Suppressor macrophage treated with lipopolysaccharide for 1 hour (primary cell): ENCODE measurements around the gene ESR1.
"Not testable (repeated sequence)": the region's sequence is repeated elsewhere in the genome, so short reads cannot be mapped to it uniquely, and the experiment has no call there.

Source experiments
- DNase-seq, 3 donors: peaks; one replicate each; pipeline ENCODE4 v3.0.0-alpha.2; 2020 to 2022

Gene ESR1

DNA sequence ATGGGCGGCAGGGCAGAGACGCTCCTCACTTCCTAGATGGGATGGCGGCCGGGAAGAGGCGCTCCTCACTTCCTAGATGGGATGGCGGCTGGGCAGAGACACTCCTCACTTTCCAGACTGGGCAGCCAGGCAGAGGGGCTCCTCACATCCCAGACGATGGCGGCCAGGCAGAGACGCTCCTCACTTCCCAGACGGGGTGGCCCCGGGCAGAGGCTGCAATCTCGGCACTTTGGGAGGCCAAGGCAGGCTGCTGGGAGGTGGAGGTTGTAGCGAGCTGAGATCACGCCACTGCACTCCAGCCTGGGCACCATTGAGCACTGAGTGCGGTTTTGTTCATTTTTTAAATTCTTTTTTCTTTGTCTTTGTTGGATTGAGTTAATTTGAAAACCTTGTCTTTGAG, 92.3 kb downstream of the ESR1 start:
- not testable (repeated sequence) for DNase-seq

DNA sequence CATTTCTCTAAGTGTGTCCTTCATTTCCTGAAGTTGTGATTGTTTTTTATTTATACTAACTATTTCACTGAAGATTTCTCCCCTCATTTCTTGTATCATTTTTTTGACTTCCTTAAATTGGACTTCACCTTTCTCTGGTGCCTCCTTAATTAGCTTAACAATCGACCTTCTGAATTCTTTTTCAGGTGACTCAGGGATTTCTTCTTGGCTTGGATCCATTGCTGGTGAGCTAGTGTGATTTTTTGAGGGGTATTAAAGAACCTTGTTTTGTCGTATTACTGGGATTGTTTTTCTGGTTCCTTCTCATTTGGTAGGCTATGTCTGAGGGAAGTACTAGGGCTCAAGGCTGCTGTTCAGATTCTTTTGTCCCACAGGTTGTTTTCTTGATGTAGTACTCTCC, 92.8 kb downstream of the ESR1 start:
- DNase-seq, result no peak

DNA sequence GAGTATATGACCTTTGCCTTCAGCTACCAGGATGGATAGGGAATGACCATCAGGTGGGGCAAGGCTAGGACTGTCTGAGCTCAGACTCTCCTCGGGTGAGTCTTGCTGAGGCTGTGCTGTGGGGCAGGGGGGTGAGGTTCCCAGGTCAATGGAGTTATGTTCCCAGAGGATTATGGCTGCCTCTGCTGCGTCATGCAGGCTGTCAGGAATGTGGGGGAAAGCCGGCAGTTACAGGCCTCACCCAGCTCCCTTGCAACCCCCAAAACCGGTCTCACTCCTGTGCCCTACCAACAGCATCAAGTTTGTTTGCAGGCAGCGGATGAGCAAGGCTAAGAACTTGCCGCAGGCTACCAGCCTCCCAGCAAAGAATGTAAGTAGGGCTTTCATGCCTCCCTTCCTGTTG, 93.5 kb downstream of the ESR1 start:
- DNase-seq, result no peak

DNA sequence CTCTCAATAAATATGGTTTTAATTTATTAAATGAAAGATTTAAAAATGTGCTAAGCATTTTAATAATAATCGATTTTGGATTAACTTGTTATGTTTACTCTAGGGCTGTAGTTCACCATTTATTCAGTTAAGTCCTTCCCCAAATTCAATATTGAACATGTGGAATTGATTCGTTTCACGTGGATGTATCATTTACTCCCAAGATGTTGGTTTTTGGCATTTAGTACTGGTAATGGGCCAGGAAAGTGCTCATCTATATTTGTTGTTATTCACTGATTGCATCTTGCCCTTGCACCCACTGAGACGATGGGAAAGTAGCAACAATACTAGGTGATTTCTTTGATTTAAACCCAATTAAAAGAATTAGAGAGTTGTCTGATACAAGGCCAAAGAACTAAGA, 97.1 kb downstream of the ESR1 start:
- DNase-seq, result no peak

DNA sequence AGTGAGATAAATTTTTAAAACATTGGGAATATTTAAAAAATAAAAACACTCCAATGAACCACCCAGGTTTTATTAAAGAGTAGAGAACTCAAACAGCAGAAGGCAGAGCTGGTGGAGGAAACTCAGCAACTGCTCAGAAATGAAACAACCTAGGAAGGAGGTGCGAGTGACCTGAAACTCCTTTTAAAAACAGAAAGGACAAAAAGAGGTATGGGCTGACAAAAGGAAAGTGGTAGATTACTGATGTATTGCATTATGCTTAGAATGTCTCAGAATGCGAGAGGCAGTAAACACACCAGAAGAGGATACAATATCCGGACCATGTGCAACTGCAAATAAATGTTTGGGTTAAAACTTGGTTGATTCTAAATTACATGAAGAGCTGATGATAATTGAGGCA, 97.6 kb downstream of the ESR1 start:
- no peak for DNase-seq

DNA sequence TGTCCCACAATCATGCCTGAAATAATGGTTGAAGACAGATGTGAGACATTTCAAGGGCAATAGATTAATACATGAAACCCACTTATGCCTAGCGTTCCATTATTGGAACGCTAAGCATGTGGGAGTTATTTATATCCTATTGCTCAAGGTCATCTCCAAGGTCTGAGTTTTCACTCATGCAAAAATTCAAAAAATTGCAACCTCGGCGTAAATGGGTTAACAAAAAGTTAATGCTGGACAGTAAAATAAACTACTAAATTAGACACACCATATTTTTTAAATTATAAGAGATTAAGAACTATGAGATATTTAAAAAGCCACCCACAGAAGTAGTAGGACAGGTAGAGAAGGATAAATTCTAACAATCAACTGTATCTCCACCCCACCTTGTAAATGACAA, 98.4 kb downstream of the ESR1 start:
- no peak for DNase-seq

DNA sequence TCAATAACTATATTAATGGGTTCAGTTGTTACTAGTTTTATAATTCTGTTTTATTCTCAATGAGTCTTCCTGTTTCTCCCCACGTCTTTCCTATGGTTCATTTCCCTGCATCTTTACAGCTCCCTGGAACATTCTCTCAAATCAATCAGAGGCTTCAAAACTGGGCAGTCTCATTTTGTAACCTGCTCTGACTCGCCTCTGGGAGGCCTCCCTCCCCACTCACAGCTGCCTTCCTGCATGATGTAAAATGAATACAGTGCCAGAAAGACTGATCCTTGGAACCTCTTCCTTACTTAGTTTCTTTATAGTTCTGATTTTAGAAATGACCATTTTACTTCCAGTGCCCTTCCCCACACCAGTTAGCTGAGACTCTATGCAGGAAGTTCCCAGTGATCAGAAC, 103.9 kb downstream of the ESR1 start:
- DNase-seq, result peak in 1 of 3 donors; percentile 1

DNA sequence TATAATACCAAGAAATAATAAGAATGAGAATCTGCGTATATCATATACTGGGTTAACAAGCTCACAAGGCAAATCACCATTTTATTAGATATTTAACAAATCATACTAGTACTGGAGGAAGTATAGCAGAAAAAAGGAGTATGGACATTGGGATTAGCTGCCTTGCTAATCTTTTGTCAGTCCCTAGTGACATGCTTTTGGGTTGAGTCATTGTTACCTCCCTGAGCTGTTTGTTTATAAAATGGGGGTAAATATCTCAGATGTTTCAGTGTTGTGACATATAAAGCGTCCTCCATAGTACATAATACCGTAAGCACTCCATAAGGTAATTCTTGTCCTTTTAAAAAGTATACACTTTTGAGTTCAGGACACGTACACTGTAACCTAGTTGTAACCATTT, 107.0 kb downstream of the ESR1 start:
- no peak for DNase-seq

DNA sequence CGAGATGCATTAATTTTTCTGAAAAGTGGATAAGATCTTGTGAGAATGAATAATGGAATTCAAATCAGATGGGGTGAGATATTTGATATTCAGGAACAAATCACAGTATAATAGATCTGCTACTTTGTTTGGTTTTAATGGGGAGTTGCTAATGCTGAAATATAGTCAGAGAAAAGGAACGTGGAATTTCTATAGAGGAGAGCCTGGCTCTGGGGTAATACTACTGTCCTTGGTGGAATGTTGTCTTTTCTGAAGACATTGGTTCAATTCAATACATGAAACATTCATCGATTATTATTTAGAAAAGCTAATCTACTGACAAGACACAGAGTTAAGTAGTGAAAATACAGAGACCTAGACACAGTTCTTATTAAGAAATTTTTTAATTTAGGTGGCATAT, 108.6 kb downstream of the ESR1 start:
- DNase-seq, result no peak

DNA sequence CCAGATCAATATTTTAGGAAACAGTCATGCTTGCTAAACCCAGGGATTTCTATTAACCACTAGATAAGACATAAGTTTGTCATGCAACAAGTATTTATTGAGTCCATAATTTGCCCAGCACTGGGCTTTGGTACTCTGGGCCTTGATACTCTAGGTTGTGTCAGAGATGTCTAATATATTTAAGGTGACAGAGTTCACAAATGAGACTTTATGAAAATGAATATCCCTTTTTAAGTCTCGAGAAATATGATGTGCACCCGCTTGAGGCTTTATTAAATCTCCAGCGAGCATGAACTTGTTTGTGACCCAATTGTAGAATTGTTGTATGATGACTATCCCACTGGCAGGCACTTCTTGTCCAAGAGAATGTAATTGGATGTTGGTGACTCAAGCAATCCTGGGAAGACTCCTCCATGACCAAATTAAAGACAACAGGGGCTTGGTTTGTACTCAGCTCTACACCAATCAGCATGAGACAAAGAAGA, 109.2 kb downstream of the ESR1 start:
- no peak for DNase-seq

DNA sequence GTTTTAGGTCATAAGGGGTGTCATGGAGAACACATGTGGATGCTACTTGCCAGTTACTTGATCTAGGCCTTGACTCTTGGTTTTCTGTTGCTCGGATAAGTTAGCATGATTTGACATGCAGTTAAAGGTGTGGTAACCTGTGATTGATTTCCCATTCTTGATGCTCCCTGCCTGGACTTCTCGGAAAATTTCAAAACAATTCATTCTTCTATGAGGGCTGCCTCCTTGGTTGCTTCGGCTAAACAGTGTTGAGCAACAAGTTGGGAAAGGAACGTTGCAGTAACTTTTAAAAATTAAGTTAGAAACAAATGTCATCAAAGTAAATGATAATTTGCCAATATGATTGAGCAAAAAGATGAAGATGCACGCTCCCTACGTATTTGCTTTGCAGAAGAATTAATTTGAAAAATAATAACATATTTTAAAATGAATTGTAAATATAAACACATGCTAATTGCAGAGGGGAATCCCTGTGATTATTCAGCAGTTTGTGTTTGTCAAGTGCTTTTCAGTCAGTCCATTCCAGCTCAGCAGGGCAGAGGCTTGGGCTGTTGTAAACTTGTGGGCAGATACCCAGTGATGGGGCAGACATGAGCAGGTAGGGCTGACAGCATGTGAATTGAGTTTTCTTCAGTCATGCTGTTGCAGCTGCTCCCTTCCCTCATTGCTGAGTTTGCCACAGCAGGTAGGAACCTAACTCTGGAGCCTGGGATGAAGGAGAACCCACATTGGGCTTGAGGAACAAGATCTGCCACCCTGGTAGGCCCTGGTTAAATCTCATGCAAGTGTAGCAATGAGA, 110.2 kb downstream of the ESR1 start:
- no peak for DNase-seq

DNA sequence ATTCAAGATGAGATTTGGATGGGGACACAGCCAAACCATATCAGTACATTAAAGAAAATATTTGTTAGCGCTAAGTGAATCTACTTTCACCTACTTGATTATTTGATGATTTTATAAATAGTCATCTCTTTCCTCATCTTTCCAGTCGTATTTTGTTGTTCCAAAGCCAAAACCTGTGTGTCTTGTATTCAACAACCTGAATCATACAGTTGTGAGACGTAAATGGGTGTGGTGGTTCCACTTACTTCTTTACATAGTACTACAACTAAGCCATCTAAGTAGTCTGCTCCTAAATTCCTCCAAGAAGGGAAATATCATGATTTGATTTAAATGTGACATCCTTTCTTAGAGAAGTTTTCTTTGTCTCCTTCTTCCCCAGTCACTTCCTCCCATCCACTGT, 132.8 kb downstream of the ESR1 start:
- no peak for DNase-seq

DNA sequence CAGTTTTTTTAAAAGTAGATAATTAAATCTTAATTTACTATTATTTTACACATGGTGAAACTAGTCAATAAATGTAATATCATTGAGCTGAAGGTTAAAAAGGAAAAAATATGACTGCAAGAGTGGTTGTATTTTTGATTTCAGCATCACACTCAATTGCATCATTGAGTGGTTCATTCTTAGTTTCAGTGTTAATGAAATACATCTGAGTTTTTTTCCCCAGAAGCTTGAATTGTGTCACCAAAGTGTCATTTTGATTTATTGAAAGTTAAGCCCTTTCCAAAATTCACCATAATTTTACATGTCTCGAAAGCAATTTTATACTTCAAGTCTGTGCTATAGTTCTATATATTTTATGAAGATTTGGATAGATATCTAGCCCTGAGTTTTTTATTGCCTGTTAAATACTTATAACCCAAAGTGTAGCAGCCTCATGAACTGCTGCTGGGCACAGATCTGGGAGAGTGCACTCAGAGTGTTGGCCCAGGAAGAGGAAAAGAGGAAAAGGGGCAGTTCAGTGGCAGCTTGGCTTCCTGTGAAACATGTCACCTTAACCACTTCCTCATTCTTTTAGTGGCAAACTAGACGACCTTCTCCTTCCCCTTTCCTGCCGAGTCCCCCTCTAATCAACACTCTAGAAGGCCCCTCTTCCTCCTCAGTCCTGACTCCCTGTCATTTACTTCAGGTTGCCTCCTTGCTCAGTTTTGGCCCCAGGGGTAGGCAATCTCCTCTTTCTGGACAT, 140.7 kb downstream of the ESR1 start:
- DNase-seq, result peak; percentile 38 to 50 (median 41)

DNA sequence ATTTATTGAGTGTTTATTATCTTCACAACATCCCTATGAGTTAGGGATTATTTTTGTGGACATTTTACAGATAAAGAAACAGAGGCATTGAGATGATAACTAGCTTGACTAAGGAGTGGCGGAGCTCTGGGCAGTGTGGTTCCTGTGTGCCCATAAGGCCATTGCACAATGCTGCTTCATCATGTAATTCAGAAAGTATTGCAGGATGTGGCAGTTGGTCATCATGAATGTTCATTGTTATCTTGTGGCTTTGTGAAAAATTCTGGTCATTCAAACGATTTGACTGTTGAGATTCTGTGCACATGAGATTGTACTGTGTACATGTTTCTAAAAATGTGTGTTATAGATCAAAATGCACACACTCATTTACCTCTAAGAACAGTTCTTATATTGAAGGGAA, 150.8 kb downstream of the ESR1 start:
- DNase-seq, result peak; percentile 33 to 63 (median 39)

DNA sequence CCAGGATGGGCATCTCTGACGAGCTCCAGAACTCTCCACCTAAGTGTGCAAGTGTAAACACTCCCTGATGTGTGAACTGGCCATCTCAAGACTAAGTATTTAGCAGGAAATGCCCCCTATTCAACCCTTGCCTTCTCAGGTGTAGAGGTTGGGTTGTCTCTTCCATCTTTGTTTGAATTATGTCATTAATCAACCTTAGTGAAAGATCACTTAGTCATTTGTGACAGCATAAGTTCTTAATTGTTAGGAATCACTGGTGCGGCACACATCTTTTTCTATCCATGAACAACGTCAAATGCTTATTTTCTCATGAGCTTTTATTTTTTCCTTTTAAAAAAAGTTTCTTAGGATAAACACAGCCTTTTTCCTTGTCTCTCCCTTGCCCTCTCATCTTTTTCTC, 151.6 kb downstream of the ESR1 start:
- no peak for DNase-seq

DNA sequence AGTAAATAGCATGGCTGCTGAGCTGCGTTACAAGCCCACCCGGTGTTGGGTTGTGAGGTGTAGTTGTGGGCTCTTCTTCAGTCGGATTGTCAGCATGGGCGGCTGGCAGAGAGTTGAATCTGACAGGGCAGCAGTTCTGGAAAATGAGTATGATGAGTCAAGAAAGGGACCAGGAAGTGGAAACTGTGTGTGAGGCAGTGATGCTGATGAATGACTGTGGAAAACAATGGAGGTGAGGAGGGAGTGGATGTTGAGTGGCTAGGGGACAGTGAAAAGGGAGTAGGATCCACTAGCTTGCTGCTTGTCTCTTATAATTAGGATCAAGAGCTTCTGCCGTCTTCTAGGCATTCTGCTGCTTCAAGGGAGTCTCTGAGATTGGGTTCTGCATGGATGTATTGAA, 154.3 kb downstream of the ESR1 start:
- peak in 1 of 3 donors; percentile 10 for DNase-seq

DNA sequence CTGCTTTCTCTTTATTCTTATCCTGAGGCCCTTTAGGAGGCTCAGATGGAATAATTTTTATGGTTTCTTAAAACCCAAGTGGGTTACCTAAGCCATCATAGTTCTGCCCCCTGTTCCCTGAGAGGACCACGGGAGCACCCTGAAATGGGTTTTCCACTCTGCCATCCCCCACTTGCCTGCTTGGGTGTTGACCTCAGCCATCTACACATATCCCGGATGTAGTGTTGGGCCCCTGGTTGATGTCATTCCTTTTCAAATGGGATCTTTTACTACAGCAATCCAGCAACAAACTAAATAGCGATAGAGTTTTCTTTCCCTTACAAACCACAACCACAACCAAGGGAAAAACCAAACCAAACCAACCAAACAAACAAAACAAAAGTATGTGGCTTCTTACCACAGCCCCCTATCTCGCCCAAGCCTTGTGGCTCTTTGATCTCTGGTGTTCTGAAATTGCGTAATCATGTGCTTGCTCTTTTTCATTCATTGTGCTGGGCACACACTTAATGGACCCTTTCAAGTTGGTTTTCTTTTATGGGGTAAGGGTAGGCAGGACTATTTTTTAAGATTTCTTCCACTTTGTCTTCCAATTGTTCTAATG, 154.9 kb downstream of the ESR1 start:
- DNase-seq, result no peak

DNA sequence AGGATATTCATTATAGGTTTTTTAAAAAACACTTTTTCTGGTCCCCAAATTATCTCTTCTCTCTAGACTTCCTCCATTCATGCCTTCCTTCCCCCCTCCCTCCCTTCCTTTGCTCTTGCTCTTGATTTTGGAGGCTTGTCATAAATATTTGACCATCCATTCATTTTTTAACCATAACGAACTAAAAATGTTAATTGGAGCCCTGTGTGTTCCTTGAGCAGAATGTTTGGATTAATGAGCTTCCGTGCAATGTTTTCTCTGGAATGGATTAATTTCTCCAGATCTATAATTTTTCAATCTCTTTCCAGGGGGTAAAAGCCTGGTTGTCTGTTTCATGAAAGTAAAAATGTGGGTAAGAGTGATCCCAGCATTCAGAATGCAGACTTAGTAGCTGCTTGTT, 155.5 kb downstream of the ESR1 start:
- no peak for DNase-seq

DNA sequence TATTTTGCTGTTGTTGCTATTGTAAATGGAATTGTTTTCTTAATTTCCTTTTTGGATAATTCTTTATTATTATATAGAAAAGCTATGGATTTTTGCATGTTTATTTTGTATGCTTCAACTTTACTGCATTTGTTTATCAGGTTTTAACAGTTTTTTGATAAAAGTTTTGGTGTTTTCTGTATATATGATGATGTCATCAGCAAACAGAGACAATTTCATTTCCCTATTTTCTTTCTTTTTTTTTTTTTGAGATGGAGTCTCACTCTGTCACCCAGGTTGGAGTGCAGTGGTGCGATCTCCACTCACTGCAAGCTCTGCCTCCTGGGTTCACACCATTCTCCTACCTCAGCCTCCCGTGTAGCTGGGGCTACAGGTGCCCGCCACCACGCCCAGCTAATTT, 156.9 kb downstream of the ESR1 start:
- DNase-seq, result peak in 2 of 3 donors; percentile 7 to 31

DNA sequence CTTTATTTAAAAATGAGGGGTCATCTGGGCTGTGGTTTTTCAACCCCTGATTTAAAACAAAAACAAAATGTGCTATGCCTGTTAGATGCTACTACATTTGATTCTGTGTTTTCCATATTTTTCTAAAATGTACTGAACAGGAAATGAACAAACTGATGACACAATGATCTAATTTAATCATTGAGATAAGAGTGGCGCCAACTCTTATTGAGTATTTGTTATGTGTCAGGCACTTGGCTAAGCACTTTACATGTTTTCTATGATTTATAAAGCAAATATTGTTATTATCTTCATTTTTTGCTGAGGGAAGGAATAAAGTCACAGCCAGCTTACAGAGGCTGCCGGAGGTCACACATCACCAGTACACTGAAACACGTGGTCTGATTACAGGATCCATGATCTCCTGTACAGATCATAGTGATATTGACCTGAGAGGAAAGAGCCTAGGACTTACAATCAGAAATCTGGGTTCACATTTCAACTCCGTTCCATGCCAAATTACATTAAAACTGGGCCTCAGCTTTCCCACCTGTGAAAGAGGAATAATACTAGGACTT, 166.7 kb downstream of the ESR1 start:
- no peak for DNase-seq

DNA sequence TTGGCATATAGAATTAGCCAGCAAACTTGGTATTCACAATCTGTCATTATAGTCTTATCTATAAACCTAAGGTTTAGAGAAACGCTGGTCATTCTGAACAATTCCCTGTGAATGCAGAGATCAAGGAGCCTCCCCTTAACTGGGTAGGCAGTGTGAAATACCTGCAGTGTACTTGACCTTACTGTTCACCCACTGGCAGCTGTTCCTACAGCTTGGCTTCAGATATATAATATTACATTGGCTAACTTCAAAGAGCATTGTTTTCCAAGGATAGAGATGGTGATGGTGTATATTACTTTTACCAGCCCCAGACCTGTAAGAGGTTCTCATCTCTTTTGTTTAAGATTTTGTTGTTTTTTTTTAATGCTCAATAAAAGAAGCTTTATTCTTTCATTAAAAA, 168.3 kb downstream of the ESR1 start:
- no peak for DNase-seq

DNA sequence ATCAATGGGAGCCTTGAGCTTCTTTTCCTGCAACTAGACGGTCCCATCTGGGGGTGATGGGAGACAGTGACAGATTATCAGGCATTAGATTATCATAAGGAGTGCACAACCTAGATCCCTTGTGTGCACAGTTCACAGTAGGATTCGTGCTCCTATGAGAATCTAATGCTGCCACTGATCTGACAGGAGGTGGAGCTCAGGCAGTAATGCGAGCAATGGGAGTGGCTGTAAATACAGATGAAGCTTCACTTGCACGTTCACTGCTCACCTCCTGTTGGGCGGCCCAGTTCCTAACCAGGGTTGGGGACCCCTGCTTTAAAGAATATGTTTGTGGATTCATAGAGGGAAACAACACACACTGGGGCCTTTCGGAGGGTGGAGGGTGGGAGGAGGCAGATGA, 180.7 kb downstream of the ESR1 start:
- not testable (repeated sequence) for DNase-seq

DNA sequence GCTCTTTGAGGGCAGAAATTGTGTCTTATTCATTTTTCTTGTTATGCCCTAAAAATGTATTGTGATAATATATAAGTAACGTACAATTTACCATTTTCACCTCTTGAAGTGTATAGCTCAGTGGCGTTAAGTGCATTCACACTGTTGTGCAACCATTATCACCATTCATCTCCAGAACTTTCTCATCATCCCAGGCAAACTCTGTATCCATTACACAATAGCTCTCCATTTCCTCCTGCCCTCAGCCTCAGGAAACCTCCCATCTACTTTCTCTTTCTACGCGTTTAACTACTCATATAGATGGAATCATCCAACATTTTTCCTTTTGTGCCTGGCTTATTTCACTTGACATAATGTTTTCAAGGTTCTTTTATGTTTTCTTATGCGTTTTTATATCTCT, 184.6 kb downstream of the ESR1 start:
- peak; percentile 5 to 21 (median 10) for DNase-seq

DNA sequence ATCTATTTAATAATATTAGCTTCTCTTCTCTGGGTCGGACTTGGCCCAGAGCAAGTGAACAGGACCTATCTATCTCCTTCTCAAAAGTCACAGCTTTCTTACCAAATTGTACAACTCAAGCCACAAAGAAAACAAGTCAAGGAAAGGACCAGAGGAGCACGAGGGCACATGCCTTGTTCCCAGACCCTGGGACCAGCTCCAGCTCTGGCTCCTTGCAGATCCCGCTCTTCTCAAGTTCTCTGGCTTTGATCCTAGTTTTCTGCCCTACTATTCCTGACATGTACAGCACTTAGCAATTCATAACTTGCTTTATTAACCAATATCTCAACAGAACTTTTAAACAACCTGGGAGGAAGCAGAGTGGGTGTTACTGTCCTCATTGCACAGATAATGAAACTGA, 185.9 kb downstream of the ESR1 start:
- no peak for DNase-seq
